OCI-M1 (cell line): ENCODE results near the gene CDK18.

Source experiments
- DNase-seq: peaks from one replicate; lab custom pipeline; 2025; lab: John Stamatoyannopoulos, UW

The CDK18 gene

DNA sequence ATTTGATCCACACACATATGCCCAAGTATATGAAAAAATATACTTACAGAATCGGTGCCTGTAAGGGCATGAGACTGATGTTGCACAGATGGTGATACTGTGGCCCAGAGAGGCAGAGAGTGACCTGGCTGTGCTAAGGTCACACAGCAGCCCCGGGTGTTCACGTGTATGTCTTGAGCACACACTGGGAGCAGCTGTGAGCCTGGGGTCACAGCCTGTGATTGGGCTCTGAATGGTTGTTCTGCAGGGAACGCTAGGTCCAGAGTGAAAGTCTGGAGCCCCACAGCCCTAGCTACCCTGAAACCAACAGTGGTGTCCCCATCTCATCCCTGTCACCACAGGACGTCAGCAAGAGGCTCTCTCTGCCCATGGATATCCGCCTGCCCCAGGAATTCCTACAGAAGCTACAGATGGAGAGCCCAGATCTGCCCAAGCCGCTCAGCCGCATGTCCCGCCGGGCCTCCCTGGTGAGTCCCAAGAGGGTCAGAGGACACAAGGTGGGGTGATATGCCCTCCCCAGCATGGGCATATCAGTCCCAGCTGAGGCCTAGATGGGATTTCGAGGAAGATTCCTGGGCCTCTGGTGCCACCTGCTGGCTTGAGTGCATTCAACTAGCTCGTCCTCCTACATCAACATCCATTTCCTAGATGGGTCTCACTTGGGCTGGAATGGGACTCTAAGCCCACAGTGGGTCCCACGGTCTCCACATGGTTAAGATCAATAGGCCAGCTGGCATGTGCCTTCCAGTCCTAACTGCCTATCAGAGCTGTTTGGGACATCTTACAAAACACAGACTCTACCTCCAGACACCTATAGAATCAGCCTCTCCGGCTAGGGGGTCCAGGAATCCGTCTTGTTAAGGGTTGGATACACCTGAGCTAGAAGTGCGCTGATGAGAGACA, 19.7 kb downstream of the CDK18 start:
- peak; percentile 90 for DNase-seq

DNA sequence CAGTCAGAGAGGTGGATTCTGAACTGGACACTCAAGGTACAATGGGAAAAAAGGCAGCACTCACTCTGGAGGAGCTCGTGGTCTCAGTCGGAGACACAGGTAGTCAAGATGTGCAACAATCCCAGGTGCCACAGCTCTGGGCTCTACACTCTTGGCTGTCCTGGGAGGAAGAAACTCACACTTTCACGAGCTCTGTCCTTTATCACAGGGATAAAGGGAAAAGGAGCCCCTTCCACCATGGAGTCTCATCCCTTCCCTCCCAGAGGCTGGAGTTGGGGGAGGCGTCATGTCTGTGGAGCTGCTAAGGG, 20.3 kb downstream of the CDK18 start:
- no peak for DNase-seq

DNA sequence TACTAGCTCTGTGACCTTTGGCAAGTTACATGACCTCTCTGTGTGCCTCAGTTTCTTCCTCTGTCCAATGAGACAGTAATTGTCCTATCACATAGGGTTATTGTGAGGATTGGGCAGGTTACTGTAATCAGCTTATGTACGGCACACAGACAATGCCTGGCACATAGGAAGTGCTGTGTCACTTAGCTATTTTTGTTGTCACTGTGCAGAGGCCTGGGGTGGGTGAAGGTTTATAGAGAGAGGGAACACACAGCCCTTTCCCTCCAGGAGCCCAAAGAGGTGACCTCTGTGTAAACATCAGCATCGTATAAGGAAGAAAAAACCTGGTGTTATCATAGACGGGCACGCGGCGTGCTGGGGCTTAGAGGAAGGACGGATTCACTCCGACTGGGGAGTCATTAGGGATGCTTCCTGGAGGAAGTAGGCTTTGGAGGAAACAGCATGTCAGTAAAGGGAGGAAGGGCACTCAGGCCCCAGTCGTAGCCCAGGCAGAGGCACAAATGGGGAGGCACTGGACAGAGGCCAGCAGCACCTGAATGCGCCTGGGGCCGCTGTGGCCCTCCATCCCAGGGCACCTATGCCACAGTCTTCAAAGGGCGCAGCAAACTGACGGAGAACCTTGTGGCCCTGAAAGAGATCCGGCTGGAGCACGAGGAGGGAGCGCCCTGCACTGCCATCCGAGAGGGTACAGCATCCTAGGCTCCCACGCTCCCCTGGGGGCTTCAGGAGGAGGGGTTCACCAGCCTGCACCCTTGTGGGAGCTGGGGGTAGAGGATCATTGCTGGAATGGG, 21.2 kb downstream of the CDK18 start:
- DNase-seq = no peak

DNA sequence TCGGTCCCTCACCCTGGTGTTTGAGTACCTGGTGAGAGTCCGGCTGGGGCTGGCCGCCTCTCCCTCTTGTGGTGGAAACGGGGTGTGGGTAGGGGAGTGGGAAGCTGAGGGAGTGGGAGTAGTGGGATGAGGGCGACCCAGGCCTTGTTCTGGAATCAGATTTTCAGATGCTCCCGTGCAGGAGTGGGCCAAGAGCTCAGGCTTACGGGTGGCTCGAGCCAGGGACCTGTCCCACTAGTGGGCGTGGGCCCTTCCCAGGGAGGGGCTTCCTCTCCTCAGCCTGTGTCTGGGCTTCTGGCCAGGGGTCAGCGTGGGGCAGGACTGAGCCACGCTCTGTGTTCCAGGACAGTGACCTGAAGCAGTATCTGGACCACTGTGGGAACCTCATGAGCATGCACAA, 22.0 kb downstream of the CDK18 start:
- DNase-seq = no peak

DNA sequence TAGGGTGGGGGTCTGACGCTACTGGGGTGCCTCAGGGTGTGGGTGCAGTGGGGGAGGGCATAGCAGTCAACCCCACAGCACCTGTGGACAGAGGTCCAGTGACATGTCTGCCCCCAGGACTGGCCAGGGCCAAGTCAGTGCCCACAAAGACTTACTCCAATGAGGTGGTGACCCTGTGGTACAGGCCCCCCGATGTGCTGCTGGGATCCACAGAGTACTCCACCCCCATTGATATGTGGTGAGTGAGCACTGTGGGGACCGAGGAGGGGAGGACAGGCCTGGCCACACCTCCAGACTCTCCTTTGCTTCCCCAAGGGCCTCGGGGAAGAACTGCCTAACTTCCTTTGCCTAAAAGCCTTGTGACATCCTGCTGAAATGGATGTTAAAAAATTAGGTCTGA, 23.5 kb downstream of the CDK18 start:
- DNase-seq = no peak

DNA sequence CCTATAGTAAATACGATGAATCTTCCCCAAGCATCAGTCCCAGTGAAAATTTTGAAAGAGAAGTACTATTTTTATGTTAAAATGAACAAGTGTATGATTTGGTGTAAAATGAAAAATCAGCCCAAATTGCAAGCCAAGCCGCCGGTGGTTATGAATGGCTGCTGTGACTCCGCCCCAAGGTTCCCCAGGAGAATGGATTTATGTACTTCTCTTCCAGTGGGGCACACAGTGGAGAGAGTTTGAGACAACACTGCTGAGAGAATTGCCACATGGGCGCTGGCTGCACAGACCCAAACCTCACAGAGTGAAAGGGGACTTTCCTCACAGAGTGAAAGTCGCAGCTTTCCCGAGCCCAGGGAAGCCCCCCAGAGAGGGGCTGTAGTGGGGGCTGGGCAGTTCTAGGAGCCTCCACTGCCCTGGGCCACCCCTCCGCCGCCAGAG, 24.0 kb downstream of the CDK18 start:
- DNase-seq = no peak

DNA sequence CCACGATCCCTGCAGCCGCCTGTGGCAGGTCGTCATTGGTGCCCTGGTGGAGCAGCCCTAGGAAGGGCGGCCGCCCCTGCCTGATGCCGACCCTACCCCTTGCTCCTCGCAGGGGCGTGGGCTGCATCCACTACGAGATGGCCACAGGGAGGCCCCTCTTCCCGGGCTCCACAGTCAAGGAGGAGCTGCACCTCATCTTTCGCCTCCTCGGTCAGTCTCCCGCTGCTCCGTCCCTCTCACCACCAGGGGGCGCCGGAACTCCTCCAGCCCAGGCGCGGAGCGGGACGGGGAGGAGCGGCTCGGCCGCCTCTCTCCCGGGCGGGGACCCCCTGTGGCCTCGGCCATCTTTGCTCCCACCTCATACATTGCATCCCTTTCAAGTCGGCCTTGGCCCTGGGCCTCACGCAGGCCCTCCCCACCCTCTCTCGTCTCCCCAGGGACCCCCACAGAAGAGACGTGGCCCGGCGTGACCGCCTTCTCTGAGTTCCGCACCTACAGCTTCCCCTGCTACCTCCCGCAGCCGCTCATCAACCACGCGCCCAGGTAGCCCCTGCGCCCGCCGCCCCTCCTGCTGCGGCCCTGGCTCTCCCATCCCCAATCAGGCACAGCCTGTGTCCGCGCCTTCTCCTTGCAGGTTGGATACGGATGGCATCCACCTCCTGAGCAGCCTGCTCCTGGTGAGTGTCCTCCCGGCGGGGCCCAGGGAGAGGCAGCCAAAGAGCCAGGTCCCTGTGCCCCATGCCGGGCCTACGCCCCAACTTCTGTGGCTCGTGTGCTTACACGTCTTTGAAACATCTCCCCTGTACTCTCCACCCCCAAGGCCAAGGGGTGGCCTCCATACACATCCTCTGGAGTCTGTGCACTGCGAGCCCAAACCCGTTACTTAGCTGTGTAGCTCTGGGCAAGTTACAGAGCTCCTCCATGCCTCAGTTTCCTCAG, 24.7 kb downstream of the CDK18 start:
- peak; percentile 77 for DNase-seq

DNA sequence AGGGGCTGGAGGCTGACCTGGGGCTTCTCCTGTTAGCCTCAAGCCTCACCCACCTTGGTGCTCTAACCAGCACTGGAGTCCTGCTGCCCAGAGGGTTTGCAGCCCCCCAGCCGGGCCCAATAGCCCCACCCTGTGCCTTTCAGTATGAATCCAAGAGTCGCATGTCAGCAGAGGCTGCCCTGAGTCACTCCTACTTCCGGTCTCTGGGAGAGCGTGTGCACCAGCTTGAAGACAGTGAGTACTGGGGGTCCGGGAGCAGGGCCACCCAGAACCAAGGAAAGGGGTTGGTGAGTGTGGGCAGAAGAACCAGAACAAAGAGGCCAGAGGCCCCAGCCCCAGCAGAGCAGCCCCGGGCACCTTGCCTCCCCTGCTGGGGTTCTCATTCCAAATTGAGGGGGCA, 25.6 kb downstream of the CDK18 start:
- no peak for DNase-seq

DNA sequence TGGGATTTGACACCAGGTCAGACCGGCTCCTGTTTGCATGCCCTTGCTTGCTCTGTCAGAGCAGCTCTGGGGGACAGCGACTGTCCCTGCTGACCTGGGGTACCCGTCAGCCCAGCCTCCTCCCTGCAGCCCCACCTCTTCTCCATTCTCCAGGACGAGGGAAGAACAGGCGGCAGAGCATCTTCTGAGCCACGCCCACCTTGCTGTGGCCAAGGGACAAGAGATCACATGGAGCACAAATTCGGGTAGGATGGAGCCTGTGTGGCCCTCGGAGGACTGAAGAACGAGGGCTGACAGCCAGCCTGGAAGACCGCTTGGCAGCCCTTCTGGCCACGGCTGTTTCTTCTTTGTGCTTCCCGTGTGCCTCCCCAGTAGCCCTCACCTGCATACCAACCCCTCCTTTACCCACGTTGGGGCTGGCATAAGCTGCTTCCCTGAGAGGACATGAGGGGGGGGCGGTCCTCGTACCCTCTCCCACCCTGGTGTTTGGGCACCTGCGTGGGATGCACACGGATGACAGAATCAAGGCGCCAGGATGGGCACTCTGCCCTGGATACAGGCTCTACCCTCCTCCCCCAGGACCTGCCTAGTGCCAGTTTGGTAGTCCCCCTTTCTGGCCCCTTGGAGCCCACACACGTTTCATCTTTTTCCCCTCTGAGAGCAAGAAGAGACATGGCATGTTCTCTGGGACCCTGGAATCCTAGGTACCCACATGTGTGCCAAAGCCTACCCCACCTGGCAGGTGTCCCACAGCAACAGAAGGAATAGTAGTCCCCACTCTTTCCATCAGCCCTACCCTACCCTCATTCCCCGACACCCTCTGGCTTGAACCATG, 26.9 kb downstream of the CDK18 start:
- no peak for DNase-seq

DNA sequence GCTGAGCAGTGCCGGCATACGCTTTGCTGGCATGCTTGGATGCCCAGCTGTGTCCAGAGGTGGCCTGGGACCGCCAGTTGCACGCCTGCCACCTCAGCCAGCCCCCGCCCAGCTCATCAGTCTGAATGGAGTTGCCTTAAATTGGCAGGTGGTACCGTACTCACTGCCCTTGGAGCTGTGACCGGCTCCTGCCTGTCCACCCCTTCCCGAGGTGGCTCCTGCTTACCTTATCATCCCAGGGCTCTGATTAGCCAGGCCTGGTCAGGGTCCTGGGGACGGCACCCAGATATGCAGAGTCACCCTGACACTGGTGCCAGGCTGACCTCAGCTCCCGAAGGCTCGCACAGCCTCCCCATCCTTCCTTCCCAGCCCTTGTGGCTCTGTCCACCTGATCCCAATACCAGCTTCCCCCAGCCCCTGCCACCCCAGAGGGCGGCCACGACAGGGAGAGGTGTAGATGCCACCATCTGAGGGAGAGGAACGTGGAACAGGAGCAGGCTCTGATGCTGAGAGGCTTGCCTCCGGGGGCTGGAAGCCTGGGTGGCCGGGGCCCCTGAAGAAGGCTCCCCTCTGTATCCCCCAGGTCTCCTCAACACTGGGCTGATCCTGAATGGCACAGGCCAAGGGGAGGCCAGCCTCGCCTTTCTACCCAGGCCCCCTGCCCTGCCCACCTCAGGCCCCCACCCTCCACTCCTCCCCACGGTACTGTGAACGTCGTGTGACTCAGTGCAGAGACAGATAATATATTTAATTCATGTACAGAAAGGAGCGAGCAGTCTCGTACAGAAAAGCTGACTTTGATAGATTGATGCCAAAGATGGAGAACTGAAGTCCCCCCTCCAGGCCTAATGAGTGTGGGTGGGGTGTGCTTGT, 27.8 kb downstream of the CDK18 start:
- no peak for DNase-seq

DNA sequence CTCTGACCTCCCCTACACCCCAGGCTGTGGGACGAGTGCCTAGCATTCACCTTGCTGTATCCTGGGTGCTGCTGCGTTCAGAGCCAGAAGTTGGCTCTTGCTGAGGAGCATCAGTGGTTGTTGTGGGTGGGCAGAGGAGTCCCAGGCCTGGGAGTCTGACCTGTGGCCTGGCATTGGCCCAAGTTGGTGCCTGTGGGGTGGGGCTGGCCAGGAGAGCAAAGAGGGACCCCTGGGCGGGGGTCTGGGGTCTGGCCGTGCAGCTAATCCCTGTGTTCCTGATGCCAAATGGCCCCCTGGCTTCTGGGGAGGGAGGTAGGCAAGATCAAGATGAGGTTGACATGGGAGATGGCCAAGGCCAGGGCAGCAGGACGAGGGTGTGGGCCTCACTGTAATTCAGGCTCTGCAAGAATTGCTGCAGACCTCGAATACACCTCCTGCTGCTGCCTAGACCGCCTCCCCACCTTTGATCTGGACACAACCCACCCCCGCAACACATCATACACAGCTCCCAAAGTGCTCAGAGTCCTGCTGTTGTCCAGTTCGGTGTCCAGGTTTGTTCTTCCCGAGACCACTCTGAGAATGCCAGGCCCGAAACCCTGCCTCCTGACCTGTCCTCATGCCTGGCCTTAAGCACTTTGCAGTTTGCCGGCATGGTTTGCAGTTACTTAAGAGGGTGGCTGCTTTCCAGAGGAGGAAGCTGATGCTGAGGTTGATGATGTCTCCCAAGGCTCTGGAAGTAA, 28.7 kb downstream of the CDK18 start:
- DNase-seq = no peak

DNA sequence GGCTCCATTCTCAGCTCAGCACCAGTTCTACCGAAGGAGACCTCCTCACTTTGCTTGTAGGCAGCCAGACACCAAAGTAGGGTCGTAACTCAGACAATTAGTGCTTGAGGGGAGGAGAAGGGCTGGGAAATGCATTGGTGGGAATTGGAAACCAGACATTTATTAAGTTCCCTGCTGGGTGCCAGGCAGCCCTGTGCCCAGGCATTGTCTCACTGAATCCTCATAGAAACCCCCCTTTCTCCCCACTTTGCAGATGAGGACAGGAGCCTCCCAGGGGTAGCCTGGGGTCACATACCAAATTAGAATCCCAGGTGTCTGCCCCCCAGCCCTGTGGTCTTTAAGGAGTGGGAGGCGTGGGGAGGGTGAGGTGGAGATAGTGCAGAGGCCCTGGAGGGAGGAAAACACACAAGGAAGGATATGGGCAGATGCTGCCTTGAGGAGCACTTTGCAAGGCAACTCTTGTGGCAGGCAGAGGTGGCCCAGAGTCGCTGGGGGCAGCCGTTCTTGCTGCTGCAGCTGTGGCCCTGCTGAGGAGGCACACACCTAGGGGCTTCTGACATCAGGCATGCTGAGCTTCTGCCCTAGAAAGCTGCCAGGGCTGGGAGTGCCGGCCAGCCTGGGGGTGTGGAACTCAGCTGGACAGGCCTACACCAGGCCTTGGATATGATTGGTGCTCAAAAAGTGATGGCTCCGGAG, 29.4 kb downstream of the CDK18 start:
- DNase-seq = no peak

DNA sequence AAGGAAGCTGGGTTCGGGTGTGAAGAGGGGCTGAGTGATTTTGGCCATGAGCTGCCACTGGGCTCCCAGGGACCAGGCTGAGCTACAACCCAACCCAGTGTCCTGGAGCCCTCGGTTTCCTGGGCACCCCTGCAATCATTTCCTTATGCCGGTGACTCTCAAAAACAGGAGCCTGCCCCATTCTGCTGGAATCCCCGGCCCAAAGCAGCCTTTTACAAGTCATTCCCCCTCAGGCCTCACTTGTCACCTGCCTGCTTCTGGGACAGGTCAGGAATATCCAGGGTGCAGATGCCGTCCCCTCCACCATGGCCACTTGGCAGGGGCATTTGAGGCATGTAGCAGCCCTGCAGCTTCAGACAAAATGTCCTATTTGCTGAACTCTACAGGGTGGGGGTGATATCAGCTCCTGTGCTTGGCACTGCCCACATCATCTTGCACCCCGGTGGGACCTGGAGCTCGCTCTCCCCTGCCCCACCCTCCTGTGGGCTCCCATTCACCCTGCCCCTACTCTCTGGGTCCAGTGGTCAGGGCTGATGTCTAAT, 30.0 kb downstream of the CDK18 start:
- DNase-seq = no peak

DNA sequence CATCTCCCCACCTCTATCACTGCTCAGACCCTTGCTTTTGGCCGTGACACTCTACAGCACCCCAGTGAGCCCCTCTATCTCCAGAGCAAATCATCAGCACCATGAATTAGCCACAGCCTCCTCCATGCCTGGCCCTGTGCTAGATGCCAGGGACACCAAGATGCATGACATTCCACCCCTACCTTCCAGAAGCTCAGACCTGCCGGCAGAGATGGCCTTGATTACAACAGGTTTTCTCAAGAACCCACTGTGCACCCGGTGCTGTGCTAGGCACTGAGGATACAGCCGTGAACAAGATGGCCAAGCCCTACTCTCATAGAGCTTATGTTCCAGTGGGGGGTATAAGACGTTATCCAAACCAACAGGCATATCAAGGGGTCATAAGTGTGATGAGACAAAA, 30.6 kb downstream of the CDK18 start:
- DNase-seq = no peak

DNA sequence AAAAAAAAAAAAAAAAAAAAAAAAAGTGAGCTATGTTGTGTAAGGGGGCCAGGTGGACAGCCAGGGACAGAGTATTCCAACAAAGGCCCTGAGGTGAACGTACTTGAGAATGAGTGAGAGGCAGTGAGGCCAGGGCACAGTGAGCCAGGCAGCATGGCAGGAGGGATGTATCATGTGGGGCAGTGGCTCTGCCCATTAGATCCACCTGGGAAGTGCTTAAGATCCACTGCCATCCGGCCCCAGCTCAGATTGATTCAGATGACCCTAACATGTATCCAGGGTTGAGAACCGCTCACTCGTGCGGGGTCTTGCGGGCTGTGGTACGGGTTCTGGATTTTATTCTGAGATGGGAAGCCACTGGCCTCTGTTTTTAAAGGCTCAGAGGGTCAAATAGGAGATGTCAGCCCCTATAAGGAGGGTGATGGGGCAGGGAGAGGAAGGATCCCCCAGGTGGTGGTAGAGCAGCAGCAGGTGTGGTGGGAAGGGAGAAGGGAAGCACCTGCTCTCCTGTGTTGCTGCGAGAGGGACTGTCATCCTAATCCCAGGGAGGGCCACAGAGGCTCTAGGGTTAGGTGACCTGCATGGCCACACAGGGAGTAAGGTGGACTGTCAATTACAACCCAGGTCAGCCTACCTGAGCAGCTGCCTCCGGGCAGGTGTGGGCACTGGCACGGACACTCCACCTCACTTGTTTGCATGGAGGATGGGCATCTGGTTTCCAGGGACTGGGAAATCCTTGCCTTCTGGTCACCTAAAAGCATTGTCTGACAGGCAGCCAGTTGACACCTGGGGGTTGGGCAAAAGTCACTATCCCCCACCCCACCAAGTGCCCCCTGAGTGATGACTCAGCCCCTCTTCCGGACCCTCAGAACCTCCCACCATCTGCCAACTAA, 31.6 kb downstream of the CDK18 start:
- DNase-seq = no peak

DNA sequence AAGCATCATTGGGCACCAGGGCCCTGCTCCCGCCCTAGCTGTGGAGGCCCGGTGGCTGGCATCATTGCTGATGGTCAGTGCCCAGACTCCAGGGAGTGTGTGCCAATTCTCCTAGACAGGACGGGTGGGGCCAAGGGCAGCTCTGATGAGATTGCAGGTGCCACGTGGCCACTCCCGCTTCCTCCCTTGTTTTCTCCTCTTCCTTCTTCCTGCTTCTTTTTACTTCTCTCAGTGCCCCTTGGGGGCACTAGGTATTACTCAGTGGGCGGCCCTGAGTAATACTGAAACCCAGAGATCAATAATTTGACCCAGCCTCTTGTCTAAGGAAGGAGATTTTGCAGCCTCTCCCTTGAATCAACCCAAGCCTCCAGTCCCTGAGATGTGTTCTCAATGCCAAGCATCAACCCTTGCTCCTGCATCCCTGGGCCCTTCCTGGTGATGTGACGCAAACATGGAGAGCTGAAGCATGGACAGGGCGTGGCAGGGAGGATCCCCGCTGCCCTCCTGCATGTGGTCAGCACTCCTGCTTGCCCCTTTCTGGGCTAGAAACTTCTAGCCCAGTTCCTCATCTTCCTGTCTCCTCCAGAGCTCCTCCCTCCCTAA, 32.4 kb downstream of the CDK18 start:
- no peak for DNase-seq

DNA sequence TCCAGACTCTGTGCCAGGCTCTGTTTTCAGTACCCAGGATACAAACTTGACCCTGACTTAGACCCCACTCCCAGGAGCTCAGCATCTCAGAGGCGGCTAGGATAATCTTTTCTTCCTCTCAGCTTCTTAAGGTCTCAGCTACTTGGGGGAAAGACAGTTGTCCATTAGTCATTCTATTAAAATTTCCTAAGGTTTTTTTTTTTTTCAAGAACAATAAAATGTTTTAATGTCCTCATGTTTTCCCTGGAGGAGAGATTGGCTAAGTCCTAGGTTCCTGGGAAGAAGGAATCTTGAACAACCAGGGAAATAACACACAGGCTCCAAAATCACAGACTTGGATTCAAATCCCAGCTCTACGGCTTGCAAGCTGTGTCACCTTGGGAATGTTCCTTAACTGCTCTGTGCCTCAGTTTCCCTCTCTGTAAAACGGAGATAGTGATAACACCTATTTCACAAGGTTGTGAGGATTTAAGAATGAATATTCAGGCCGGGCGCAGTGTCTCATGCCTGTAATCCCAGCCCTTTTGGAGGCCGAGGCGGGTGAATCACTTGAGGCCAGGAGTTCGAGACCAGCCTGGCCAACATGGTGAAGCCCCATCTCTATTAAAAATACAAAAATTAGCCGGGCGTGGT, 33.0 kb downstream of the CDK18 start:
- DNase-seq = no peak
